Thoracic aorta endothelial cell (primary cell): ENCODE data around the gene GMNC. TPM values are rescaled to one million over a fixed set of nuclear protein-coding genes. Genes with fewer than 3 reads are reported as not detected.

Experiments
- total RNA-seq: library from RNA; depleted of rRNA; stranded (reverse); fragments of >200 nt; gene quantifications from 2 replicates; pipeline ENCODE4 v1.2.3, GENCODE V29; 2012

GMNC gene
- not detected in 2 replicates for total RNA-seq

GRCh38 chr3:190862209-190863118 lies at the start of gene GMNC:
Gene GMNC (minus strand): TSS chr3:190862694. CDS start chr3:190862615, 79 bp downstream.

